Fibroblast of villous mesenchyme (primary cell): Measurements from ENCODE around the gene LRTM2. TPM values are rescaled to one million over a fixed set of nuclear protein-coding genes. Genes with fewer than 3 reads are reported as not detected.

Source experiments
- DNase-seq: peaks from one replicate; pipeline ENCODE4 v3.0.0-alpha.2; 2010; ENCODE audit warnings: low read depth
- H3K4me3 ChIP-seq: 2 replicates; pipeline ENCODE4 v1.5.1; 2011; ENCODE audit warnings: low read depth, mild to moderate bottlenecking, low read length
- total RNA-seq: library from RNA; depleted of rRNA; stranded (reverse); fragments of >200 nt; gene quantifications from 2 replicates; pipeline ENCODE4 v1.2.3, GENCODE V29; 2012
- TF ChIP-seq, protein P1 (sequence below): IDR thresholded peaks from 2 replicates; pipeline ENCODE4 v1.5.1; 2012; ENCODE audit warnings: low read depth, mild to moderate bottlenecking, low read length; ENCODE audit not compliant: insufficient read depth

The LRTM2 gene
- total RNA-seq, 1 donor = not detected

DNA sequence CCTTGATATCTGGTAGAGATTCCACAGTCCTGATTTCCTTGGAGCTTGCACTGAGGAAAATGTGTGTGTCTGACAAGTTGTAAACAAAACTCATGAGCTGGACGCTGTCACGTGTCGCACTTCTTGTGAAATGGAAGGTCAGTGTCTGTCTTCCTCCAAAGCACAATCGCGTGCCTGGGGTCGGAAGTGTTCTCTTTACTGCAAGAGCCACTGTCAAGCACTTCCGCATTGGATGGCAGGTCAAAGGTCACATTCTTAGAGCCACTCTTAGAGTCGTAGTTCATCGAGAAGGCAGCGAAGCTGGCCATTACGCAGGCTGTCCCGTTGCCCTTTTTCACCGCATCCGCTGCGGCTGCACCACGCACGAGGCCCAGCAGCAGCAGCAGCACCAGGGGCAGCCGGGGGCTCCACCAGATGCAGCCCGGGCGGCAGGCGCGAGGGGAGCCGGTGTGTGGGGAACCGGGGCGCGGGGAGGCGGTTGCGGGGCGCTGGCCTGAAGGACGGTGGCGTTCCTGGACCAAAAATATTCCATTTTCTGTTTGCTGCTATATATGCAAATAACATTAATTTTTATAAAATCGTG is 45.0 kb downstream of the LRTM2 start:
- TF ChIP-seq, protein P1, sequence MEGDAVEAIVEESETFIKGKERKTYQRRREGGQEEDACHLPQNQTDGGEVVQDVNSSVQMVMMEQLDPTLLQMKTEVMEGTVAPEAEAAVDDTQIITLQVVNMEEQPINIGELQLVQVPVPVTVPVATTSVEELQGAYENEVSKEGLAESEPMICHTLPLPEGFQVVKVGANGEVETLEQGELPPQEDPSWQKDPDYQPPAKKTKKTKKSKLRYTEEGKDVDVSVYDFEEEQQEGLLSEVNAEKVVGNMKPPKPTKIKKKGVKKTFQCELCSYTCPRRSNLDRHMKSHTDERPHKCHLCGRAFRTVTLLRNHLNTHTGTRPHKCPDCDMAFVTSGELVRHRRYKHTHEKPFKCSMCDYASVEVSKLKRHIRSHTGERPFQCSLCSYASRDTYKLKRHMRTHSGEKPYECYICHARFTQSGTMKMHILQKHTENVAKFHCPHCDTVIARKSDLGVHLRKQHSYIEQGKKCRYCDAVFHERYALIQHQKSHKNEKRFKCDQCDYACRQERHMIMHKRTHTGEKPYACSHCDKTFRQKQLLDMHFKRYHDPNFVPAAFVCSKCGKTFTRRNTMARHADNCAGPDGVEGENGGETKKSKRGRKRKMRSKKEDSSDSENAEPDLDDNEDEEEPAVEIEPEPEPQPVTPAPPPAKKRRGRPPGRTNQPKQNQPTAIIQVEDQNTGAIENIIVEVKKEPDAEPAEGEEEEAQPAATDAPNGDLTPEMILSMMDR = no peak
- H3K4me3 ChIP-seq = no peak overlapping the region
- DNase-seq = no peak

DNA sequence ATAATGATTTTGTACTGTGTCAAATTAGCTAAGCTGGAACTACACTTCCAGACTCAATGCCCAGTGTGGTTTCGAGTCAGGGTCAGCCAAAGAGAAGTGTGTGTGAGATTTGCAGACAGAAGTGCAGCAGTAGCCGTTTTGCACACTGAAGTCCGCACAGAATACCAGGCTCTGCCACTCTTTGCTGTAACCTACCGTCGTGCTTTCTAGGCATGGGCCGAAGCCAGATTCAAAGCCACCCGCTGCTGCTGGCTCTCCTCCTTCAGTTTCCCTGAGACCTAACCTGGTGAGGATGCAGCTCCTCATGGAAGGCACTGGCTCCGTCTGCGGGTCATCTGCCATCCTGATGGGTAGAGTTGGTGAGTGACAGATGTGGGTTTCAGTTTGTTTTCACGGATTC is 48.8 kb downstream of the LRTM2 start:
- H3K4me3 ChIP-seq = no peak overlapping the region
- TF ChIP-seq, protein P1 = no peak
- DNase-seq = no peak

- TF ChIP-seq, protein P1 = no peak
- H3K4me3 ChIP-seq = no peak overlapping the region
- DNase-seq = no peak
Measured at GRCh38 chr12:1870086-1870485, 49.7 kb downstream of the LRTM2 start.

GRCh38 chr12:1870998-1871917 is 50.9 kb downstream of the LRTM2 start:
- TF ChIP-seq, protein P1 = no peak

DNA sequence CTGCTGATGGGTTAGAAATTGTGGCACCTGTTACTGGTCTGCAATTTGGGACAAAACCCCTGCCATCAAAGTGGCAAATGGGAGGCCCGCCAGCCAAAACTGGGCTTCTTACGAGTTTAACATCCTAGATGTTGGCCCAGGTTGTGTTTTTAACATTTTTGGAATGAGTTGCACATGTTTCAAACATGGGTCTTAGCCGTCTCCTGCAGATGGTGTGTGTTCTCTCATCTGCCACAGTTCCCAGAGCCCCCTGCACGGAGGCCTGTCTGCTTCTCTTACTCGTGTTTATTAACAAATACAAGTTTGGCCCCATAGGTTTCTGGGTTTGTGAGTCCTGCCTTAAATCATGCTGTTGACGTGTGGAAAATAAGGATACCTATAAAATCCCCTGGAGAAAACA is 51.6 kb downstream of the LRTM2 start:
- H3K4me3 ChIP-seq = no peak overlapping the region
- no peak for DNase-seq
- TF ChIP-seq, protein P1 = no peak

More at GRCh38 chr12:1870998-1871917, 50.9 kb downstream of the LRTM2 start:
- no peak overlapping the region for H3K4me3 ChIP-seq
- DNase-seq = no peak

DNA sequence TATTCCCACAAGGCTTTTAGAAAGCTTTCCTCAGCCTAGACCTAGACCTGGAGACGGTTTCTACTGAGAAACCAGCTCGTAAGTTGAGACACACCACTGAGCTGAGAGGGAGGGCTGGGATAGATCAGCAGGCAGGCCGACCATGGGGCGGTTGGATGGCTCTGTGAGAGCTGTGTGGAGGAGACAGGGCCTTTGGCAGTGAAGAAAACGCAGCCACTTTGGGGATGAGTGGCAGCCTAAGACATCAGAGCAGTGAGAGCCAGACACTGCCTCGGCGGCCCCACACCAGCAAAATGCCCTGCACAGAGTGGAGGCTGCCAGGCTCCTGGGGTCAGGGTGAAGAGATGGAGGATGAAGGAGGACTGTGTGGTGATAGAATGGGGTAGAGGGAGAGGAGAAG is 52.1 kb downstream of the LRTM2 start:
- DNase-seq = no peak
- no peak overlapping the region for H3K4me3 ChIP-seq
- TF ChIP-seq, protein P1 = no peak
